HepG2 (cell line): ENCODE data around the gene GNG12. TPM values are rescaled to one million over a fixed set of nuclear protein-coding genes. Genes with fewer than 3 reads are reported as not detected.
A peak's percentile ranks its signal among the peaks of the same experiment; 100 is the strongest.

Experiments
- AHR ChIP-seq: IDR thresholded peaks from 2 replicates; pipeline ENCODE4 v1.6.1; 2018; ENCODE audit warnings: missing genetic modification reagents, missing compliant biosample characterization
- CAMTA2 ChIP-seq: sonication (generic); formaldehyde crosslinking; IDR thresholded peaks from 2 replicates; pipeline ENCODE4 v1.4.0; 2020; ENCODE audit warnings: mild to moderate bottlenecking, missing genetic modification reagents, borderline replicate concordance
- EP300 ChIP-seq, 3 experiments: sonication (generic) in 1 of 3; formaldehyde crosslinking in 1 of 3; IDR thresholded peaks; 2 replicates each; pipeline versions ENCODE4 v1.5.1 to v1.6.1; 2011 to 2020; ENCODE audit warnings: low read depth in 2 of 3, low read length in 2 of 3, borderline replicate concordance in 1 of 3, improper control_type of control experiment in 1 of 3, mild to moderate bottlenecking in 1 of 3, missing genetic modification reagents in 1 of 3, moderate library complexity in 1 of 3
- GATA4 ChIP-seq: sonication (generic); IDR thresholded peaks from 2 replicates; pipeline ENCODE4 v1.6.1; 2016; ENCODE audit warnings: antibody characterized with exemption, low read depth, borderline replicate concordance
- HMG20A ChIP-seq: IDR thresholded peaks from 2 replicates; pipeline ENCODE4 v1.6.1; 2016; ENCODE audit warnings: borderline replicate concordance
- IRF2 ChIP-seq: IDR thresholded peaks from 2 replicates; pipeline ENCODE4 v1.6.1; 2018; ENCODE audit warnings: missing genetic modification reagents, missing compliant biosample characterization
- KAT7 ChIP-seq: IDR thresholded peaks from 2 replicates; pipeline ENCODE4 v1.6.1; 2018; ENCODE audit warnings: borderline replicate concordance, missing compliant biosample characterization
- MEIS2 ChIP-seq: sonication (generic); formaldehyde crosslinking; IDR thresholded peaks from 2 replicates; pipeline ENCODE4 v1.9.0; 2021; ENCODE audit warnings: mild to moderate bottlenecking, missing genetic modification reagents
- MTF1 ChIP-seq: sonication (generic); formaldehyde crosslinking; IDR thresholded peaks from 2 replicates; pipeline ENCODE4 v1.5.0; 2020; ENCODE audit warnings: missing genetic modification reagents
- PAX8 ChIP-seq: sonication (generic); formaldehyde crosslinking; IDR thresholded peaks from 2 replicates; pipeline ENCODE4 v1.8.0; 2022; ENCODE audit warnings: mild to moderate bottlenecking, missing genetic modification reagents, borderline replicate concordance
- RBAK ChIP-seq: sonication (generic); formaldehyde crosslinking; IDR thresholded peaks from 2 replicates; pipeline ENCODE4 v1.5.1; 2020; ENCODE audit warnings: mild to moderate bottlenecking, missing genetic modification reagents
- SP1 ChIP-seq, 2 experiments: fragments of 450-650 bp in 1 of 2; sonication (generic) in 1 of 2; formaldehyde crosslinking in 1 of 2; IDR thresholded peaks; 2 replicates each; pipeline versions ENCODE4 v1.4.0 to v1.6.1; 2016 to 2020; ENCODE audit warnings: missing genetic modification reagents in 1 of 2
- ZBTB34 ChIP-seq: sonication (generic); formaldehyde crosslinking; IDR thresholded peaks from 2 replicates; pipeline ENCODE4 v1.8.0; 2022; ENCODE audit warnings: mild to moderate bottlenecking, missing genetic modification reagents
- ZFP1 ChIP-seq: IDR thresholded peaks from 2 replicates; pipeline ENCODE4 v1.6.1; 2016
- ZFP90 ChIP-seq: sonication (generic); formaldehyde crosslinking; IDR thresholded peaks from 2 replicates; pipeline ENCODE4 v1.8.0; 2022; ENCODE audit warnings: missing genetic modification reagents, mild to moderate bottlenecking, inconsistent platforms, borderline replicate concordance
- ZNF136 ChIP-seq: sonication (generic); formaldehyde crosslinking; IDR thresholded peaks from 2 replicates; pipeline ENCODE4 v1.8.1; 2022; ENCODE audit warnings: low read depth, mild to moderate bottlenecking, moderate library complexity, missing genetic modification reagents
- ZNF556 ChIP-seq: sonication (generic); formaldehyde crosslinking; IDR thresholded peaks from 2 replicates; pipeline ENCODE4 v1.4.0; 2020; ENCODE audit warnings: mild to moderate bottlenecking, missing genetic modification reagents, borderline replicate concordance
- ZNF75D ChIP-seq: sonication (generic); formaldehyde crosslinking; IDR thresholded peaks from 2 replicates; pipeline ENCODE4 v1.8.1; 2023; ENCODE audit warnings: missing genetic modification reagents, mild to moderate bottlenecking, borderline replicate concordance
- polyA plus RNA-seq, 8 experiments: library from polyadenylated mRNA; depleted of rRNA in 3 of 8; stranded (reverse) in 7 of 8; unstranded in 1 of 8; fragments of >200 nt; fragmentation: Illumina TruSeq in 4 of 8; extraction: Trizol in 4 of 8; gene quantifications; 2 replicates each; pipeline versions ENCODE4 v1.2.1 to v1.2.3, GENCODE V29; 2011 to 2016; ENCODE audit warnings: low read depth in 4 of 8, missing spikeins in 1 of 8, mixed read lengths in 1 of 8; ENCODE audit not compliant: insufficient read depth in 1 of 8
- total RNA-seq, 5 experiments: library from RNA; depleted of rRNA; stranded (reverse); fragments of >200 nt; fragmentation: Illumina TruSeq; extraction: Trizol; gene quantifications; 2 replicates each; pipeline ENCODE4 v1.2.3, GENCODE V29; 2016; ENCODE audit warnings: low read depth in 1 of 5
- TF ChIP-seq, protein P1 (sequence below): IDR thresholded peaks from 2 replicates; pipeline ENCODE4 v1.6.1; 2016
- TF ChIP-seq, protein P2 (sequence below): sonication (generic); formaldehyde crosslinking; IDR thresholded peaks from 2 replicates; pipeline ENCODE4 v1.5.0; 2020; ENCODE audit warnings: mild to moderate bottlenecking, missing genetic modification reagents, borderline replicate concordance
- TF ChIP-seq, protein P3 (sequence below): sonication (generic); formaldehyde crosslinking; IDR thresholded peaks from 2 replicates; pipeline ENCODE4 v1.4.0; 2020; ENCODE audit warnings: missing genetic modification reagents
- TF ChIP-seq, protein P4 (sequence below): sonication (generic); formaldehyde crosslinking; IDR thresholded peaks from 2 replicates; pipeline ENCODE4 v1.9.0; 2021; ENCODE audit warnings: missing genetic modification reagents, mild to moderate bottlenecking, borderline replicate concordance

GNG12 gene
- total and polyA plus RNA-seq, 2 of the 13 experiments (the other 11 are each of a cell fraction or from before 2014, with no cell fraction given), result 0.11 TPM

GRCh38 chr1:67685067-67685557 is 148.2 kb downstream of the GNG12 start, which contains the start of gene GADD45A (continued):
- TF ChIP-seq EP300 (IDR thresholded peaks at IDR 0.05; ENCODE audit: low read depth in 2 of 2, low read length in 2 of 2), result peak; percentile 14 to 22; a peak in 1 of 4 replicates
- peak; percentile 38; the same call in 1 of the 2 replicates for TF ChIP-seq EP300 (CRISPR knock-in tag; IDR thresholded peaks at IDR 0.05; ENCODE audit: borderline replicate concordance)
- TF ChIP-seq AHR (CRISPR knock-in tag), result peak; percentile 87; the same call in 1 of the 2 replicates
- peak; percentile 89; the same call in 1 of the 2 replicates for TF ChIP-seq ZNF75D (CRISPR knock-in tag)
- peak; percentile 82 for TF ChIP-seq IRF2 (CRISPR knock-in tag)
- TF ChIP-seq ZNF136 (CRISPR knock-in tag), result no peak
- TF ChIP-seq, protein P1, sequence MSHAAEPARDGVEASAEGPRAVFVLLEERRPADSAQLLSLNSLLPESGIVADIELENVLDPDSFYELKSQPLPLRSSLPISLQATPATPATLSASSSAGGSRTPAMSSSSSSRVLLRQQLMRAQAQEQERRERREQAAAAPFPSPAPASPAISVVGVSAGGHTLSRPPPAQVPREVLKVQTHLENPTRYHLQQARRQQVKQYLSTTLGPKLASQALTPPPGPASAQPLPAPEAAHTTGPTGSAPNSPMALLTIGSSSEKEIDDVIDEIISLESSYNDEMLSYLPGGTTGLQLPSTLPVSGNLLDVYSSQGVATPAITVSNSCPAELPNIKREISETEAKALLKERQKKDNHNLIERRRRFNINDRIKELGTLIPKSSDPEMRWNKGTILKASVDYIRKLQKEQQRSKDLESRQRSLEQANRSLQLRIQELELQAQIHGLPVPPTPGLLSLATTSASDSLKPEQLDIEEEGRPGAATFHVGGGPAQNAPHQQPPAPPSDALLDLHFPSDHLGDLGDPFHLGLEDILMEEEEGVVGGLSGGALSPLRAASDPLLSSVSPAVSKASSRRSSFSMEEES, result peak; percentile 52; the same call in 1 of the 2 replicates
- TF ChIP-seq, protein P2, sequence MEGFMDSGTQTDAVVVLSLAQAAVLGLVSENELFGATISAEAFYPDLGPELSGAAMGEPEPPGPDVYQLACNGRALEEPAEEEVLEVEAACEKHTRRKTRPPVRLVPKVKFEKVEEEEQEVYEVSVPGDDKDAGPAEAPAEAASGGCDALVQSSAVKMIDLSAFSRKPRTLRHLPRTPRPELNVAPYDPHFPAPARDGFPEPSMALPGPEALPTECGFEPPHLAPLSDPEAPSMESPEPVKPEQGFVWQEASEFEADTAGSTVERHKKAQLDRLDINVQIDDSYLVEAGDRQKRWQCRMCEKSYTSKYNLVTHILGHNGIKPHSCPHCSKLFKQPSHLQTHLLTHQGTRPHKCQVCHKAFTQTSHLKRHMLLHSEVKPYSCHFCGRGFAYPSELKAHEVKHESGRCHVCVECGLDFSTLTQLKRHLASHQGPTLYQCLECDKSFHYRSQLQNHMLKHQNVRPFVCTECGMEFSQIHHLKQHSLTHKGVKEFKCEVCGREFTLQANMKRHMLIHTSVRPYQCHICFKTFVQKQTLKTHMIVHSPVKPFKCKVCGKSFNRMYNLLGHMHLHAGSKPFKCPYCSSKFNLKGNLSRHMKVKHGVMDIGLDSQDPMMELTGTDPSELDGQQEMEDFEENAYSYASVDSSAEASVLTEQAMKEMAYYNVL (CRISPR knock-in tag), result peak; percentile 61; the same call in 1 of the 2 replicates
- TF ChIP-seq GATA4, result peak; percentile 94
- TF ChIP-seq PAX8 (CRISPR knock-in tag), result no peak
- TF ChIP-seq KAT7 (CRISPR knock-in tag), result peak; percentile 96
- TF ChIP-seq, protein P3, sequence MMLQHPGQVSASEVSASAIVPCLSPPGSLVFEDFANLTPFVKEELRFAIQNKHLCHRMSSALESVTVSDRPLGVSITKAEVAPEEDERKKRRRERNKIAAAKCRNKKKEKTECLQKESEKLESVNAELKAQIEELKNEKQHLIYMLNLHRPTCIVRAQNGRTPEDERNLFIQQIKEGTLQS (CRISPR knock-in tag), result peak; percentile 67; the same call in 1 of the 2 replicates
- TF ChIP-seq ZFP1 (CRISPR knock-in tag), result no peak
- TF ChIP-seq, protein P4, sequence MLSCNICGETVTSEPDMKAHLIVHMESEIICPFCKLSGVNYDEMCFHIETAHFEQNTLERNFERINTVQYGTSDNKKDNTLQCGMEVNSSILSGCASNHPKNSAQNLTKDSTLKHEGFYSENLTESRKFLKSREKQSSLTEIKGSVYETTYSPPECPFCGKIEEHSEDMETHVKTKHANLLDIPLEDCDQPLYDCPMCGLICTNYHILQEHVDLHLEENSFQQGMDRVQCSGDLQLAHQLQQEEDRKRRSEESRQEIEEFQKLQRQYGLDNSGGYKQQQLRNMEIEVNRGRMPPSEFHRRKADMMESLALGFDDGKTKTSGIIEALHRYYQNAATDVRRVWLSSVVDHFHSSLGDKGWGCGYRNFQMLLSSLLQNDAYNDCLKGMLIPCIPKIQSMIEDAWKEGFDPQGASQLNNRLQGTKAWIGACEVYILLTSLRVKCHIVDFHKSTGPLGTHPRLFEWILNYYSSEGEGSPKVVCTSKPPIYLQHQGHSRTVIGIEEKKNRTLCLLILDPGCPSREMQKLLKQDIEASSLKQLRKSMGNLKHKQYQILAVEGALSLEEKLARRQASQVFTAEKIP (CRISPR knock-in tag), result no peak
- TF ChIP-seq ZFP90 (CRISPR knock-in tag), result no peak
- TF ChIP-seq MTF1, result no peak
- no peak for TF ChIP-seq SP1 (IDR thresholded peaks at IDR 0.05)
- peak; percentile 49; the same call in 1 of the 2 replicates for TF ChIP-seq SP1 (CRISPR knock-in tag; IDR thresholded peaks at IDR 0.05)
- TF ChIP-seq MEIS2 (CRISPR knock-in tag), result peak; percentile 23; the same call in 1 of the 2 replicates
- TF ChIP-seq ZNF556 (CRISPR knock-in tag), result no peak
- TF ChIP-seq CAMTA2, result peak; percentile 72
- 0 out of 2 replicates have a peak, but pooled peaks have one; percentile 26 for TF ChIP-seq ZBTB34 (CRISPR knock-in tag)
- TF ChIP-seq HMG20A (CRISPR knock-in tag), result 0 out of 2 replicates have a peak, but pooled peaks have one; percentile 48
- no peak for TF ChIP-seq RBAK
